RWPE2 (cell line): Measurements from ENCODE around the gene MYO1D.

ENCODE experiments used
- ATAC-seq: fragments of 200-7000 bp; cut with Tn5 transposase; 3 replicates; pipeline ENCODE4 v1.9.1; 2021; ENCODE audit warnings: low read depth
- DNase-seq: peaks from one replicate; pipeline ENCODE4 v3.0.0-alpha.2; 2020; ENCODE audit warnings: low spot score
- H3K27ac ChIP-seq: fragments of 450-650 bp; 2 replicates; pipeline ENCODE4 v1.5.1; 2017; ENCODE audit warnings: mild to moderate bottlenecking; ENCODE audit not compliant: poor library complexity, severe bottlenecking
- H3K27me3 ChIP-seq: fragments of 250-450 bp; sonication (Bioruptor Pico); 2 replicates; pipeline ENCODE4 v1.5.1; 2021; ENCODE audit warnings: mild to moderate bottlenecking, moderate library complexity; ENCODE audit not compliant: insufficient read depth, poor library complexity, severe bottlenecking
- H3K36me3 ChIP-seq: fragments of 250-450 bp; sonication (Bioruptor Pico); 2 replicates; pipeline ENCODE4 v1.5.1; 2020; ENCODE audit warnings: low read depth, mild to moderate bottlenecking, moderate library complexity
- H3K4me1 ChIP-seq: fragments of 250-450 bp; sonication (Bioruptor Pico); 2 replicates; pipeline ENCODE4 v1.5.1; 2021; ENCODE audit warnings: mild to moderate bottlenecking, moderate library complexity; ENCODE audit not compliant: insufficient read depth, poor library complexity, severe bottlenecking
- H3K4me3 ChIP-seq: fragments of 250-450 bp; sonication (Bioruptor Pico); 2 replicates; pipeline ENCODE4 v1.5.1; 2021; ENCODE audit warnings: mild to moderate bottlenecking, moderate library complexity; ENCODE audit not compliant: severe bottlenecking
- H3K9me3 ChIP-seq: fragments of 250-450 bp; sonication (Bioruptor Pico); 2 replicates; pipeline ENCODE4 v1.5.1; 2021; ENCODE audit warnings: mild to moderate bottlenecking, moderate library complexity; ENCODE audit not compliant: severe bottlenecking
- TF ChIP-seq, protein P1 (sequence below): fragments of 450-650 bp; IDR thresholded peaks from one replicate; pipeline ENCODE4 v1.5.1; 2017; ENCODE audit warnings: mild to moderate bottlenecking, moderate library complexity; ENCODE audit not compliant: poor library complexity, severe bottlenecking

The MYO1D gene

DNA sequence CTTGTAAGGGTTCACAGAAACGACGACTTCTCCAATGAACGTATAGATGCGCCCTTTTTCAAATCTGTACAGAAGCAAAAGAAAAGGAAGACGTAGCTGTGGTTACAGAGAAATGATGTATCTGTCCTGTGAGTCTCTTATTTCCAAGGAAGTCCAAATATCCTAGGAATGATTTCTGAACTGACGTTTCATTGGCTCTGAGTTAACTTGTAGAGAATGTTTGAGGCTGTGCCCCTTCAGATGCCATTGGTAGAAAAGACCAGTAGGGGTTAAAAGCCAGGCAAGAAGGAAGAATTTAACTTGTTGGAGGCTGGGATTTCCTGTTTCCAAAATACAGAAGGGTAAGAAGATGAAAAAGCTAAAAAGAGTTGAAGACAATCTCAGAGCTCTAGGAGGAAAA, 96.2 kb downstream of the MYO1D start:
- no peak overlapping the region for H3K27ac ChIP-seq
- H3K4me3 ChIP-seq = no peak overlapping the region
- no peaks in the 10 kb centered on the region for H3K4me1 ChIP-seq
- TF ChIP-seq, protein P1, sequence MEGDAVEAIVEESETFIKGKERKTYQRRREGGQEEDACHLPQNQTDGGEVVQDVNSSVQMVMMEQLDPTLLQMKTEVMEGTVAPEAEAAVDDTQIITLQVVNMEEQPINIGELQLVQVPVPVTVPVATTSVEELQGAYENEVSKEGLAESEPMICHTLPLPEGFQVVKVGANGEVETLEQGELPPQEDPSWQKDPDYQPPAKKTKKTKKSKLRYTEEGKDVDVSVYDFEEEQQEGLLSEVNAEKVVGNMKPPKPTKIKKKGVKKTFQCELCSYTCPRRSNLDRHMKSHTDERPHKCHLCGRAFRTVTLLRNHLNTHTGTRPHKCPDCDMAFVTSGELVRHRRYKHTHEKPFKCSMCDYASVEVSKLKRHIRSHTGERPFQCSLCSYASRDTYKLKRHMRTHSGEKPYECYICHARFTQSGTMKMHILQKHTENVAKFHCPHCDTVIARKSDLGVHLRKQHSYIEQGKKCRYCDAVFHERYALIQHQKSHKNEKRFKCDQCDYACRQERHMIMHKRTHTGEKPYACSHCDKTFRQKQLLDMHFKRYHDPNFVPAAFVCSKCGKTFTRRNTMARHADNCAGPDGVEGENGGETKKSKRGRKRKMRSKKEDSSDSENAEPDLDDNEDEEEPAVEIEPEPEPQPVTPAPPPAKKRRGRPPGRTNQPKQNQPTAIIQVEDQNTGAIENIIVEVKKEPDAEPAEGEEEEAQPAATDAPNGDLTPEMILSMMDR = no peak
- ATAC-seq (no peak), DNase-seq (no peak)
- no peaks in the 10 kb centered on the region for H3K27me3 ChIP-seq
- no peaks in the 10 kb centered on the region for H3K9me3 ChIP-seq
- peaks cover 1% of the 10 kb centered on the region; the same call in 1 of the 2 replicates for H3K36me3 ChIP-seq

DNA sequence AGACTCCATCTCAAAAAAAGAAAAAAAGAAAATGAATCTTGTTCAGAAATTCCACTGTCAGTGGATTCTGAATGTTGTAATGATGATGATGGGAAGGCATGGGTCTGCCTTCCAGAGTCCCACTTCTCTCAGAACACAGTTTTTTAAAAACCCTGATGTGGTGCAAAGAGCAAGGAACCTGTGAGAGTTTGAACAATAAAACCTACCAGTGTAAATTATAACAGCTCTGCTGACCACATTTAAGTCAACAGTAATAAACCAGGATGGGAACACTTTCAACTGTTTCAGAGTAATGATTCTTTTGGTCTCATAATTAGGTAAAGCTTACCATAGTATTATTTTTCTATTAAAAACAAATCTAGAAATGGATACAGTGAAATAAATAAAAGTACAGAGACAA, 99.0 kb downstream of the MYO1D start:
- Histone ChIP-seq H3K4me1 (no peaks in the 10 kb centered on the region), H3K9me3 (no peaks in the 10 kb centered on the region), H3K36me3 (peaks cover 6% of the 10 kb centered on the region; the same call in 1 of the 2 replicates)

DNA sequence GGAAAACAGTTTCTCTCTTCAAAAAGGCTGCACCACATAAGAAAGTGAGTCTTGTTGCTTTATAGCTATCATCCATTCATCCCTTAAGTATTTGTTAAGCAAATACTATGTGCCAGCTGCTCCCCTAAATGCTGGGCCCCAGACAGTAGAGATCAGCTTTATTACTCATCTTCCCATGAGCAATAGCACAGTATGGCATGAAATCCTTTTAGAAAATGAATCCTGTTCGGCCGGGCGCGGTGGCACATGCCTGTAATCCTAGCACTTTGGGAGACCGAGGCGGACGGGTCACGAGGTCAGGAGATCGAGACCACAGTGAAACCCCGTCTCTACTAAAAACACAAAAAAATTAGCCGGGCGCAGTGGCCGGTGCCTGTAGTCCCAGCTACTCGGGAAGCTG, 99.5 kb downstream of the MYO1D start:
- Histone ChIP-seq H3K36me3 (peaks cover 6% of the 10 kb centered on the region; the same call in 1 of the 2 replicates), H3K27me3 (no peaks in the 10 kb centered on the region), H3K27ac (peak overlapping the region; percentile 42), H3K4me3 (no peak overlapping the region), H3K9me3 (no peaks in the 10 kb centered on the region), H3K4me1 (no peaks in the 10 kb centered on the region)
- TF ChIP-seq, protein P1 = no peak
- DNase-seq = no peak
- ATAC-seq = peak; percentile 98

More for the DNA sequence above, 99.0 kb downstream of the MYO1D start:
- TF ChIP-seq, protein P1 = no peak
- peak overlapping the region; percentile 42 for H3K27ac ChIP-seq
- DNase-seq (no peak), ATAC-seq (no peak)
- no peak overlapping the region for H3K4me3 ChIP-seq
- H3K27me3 ChIP-seq = no peaks in the 10 kb centered on the region

DNA sequence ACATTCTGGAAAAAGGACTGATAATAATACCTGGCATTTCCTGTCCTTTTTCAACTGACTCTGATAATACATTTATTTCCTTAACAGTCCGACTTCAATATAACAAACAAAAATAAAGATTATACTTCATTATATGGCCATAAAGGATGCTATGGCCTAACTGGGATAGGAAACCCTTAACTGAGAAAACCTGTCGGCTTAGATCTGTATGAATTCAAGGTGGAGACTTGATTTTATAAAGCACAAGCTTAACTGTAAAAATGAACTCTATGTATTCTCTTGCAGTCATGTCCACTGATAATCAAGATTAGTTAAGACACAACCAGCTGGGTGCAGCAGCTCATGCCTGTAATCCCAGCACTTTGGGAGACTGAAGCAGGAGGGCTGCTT, 102.2 kb downstream of the MYO1D start:
- H3K27ac ChIP-seq = no peak overlapping the region
- TF ChIP-seq, protein P1 = no peak
- peaks cover 3% of the 10 kb centered on the region for H3K4me1 ChIP-seq
- H3K36me3 ChIP-seq = peaks cover 6% of the 10 kb centered on the region; the same call in 1 of the 2 replicates
- DNase-seq (no peak), ATAC-seq (no peak)
- no peaks in the 10 kb centered on the region for H3K27me3 ChIP-seq
- no peak overlapping the region for H3K4me3 ChIP-seq
- no peaks in the 10 kb centered on the region for H3K9me3 ChIP-seq

DNA sequence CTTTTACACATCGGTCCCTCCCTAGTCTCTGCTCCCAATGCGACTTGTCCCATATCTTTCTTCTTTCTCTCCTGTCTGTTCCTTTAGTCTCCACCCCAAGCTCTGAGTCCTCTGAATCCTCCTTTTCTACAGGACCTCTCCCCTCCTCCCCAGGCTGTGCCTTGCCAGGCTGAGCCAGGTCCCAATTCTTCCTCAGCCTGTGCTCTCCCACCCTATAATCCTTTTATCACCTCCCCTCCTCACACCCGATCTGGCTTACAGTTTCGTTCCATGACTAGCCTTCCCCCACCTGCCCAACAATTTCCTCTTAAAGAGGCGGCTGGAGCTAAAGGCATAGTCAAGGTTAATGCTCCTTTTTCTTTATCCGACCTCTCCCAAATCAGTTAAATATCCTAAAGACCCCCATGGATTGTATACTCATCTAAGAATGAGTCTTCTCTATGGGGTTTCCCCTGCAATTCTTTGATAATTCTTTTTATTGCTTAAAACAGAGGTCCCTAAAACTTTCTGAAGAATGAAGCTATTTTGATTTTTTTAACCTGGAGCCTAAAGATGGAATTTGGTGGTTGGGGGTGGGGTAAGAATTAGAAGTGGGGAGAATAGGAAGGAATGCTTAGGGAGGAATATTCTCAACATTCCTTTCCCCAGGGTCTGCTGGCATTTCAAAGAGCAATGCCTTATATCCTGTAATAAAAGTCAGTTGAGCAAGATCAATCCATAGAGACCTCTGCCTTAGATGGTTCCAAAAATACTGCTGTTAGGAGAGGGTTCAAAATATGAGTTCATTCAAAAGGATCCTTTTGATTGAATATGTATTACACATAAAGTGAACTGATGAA, 102.8 kb downstream of the MYO1D start:
- Histone ChIP-seq H3K36me3 (peaks cover 6% of the 10 kb centered on the region; the same call in 1 of the 2 replicates), H3K4me3 (no peak overlapping the region), H3K4me1 (peaks cover 3% of the 10 kb centered on the region), H3K27me3 (no peaks in the 10 kb centered on the region), H3K27ac (no peak overlapping the region), H3K9me3 (no peaks in the 10 kb centered on the region)
- DNase-seq (no peak), ATAC-seq (no peak)
- TF ChIP-seq, protein P1 = no peak
